Lung (tissue), 12 donors: ENCODE data around the gene RCC2. TPM values are rescaled to one million over a fixed set of nuclear protein-coding genes. Genes with fewer than 3 reads are reported as not detected.

Experiments
- ATAC-seq: fragments of 200-7000 bp; cut with Tn5 transposase; one replicate; pipeline ENCODE4 v1.9.1; 2020; ENCODE audit warnings: moderate number of reproducible peaks; ENCODE audit not compliant: insufficient read depth, low FRiP score
- DNase-seq, 3 donors: peaks; one replicate each; pipeline ENCODE4 v3.0.0-alpha.2; 2013 to 2017
- H3K27ac ChIP-seq, 2 donors: one replicate each; pipeline ENCODE4 v1.5.1; 2013; ENCODE audit warnings: mild to moderate bottlenecking in 2 of 2, moderate library complexity in 2 of 2, control low read depth in 1 of 2, inconsistent platforms in 1 of 2, low read depth in 1 of 2, low read length in 1 of 2
- H3K27me3 ChIP-seq, 3 donors: one replicate each; pipeline ENCODE4 v1.5.1; 2013; ENCODE audit warnings: low read length in 2 of 3; ENCODE audit not compliant: control insufficient read depth in 3 of 3, insufficient read depth in 3 of 3
- H3K36me3 ChIP-seq, 4 donors: one replicate each; pipeline ENCODE4 v1.5.1; 2013; ENCODE audit warnings: low read length in 4 of 4, mild to moderate bottlenecking in 1 of 4, moderate library complexity in 1 of 4; ENCODE audit not compliant: control insufficient read depth in 4 of 4, insufficient read depth in 4 of 4
- H3K4me1 ChIP-seq, 5 donors: one replicate each; pipeline ENCODE4 v1.5.1; 2013; ENCODE audit warnings: low read length in 5 of 5, mild to moderate bottlenecking in 2 of 5, moderate library complexity in 1 of 5; ENCODE audit not compliant: control insufficient read depth in 5 of 5, insufficient read depth in 5 of 5
- H3K4me3 ChIP-seq: one replicate; pipeline ENCODE4 v1.5.1; 2013; ENCODE audit warnings: mild to moderate bottlenecking, control low read depth, moderate library complexity
- H3K9ac ChIP-seq, 2 donors: one replicate each; pipeline ENCODE4 v1.5.1; 2013; ENCODE audit warnings: low read length in 2 of 2, control low read depth in 1 of 2; ENCODE audit not compliant: insufficient read depth in 1 of 2
- H3K9me3 ChIP-seq, 4 donors: one replicate each; pipeline ENCODE4 v1.5.1; 2013; ENCODE audit warnings: low read length in 3 of 4, mild to moderate bottlenecking in 1 of 4, moderate library complexity in 1 of 4; ENCODE audit not compliant: control insufficient read depth in 4 of 4, insufficient read depth in 3 of 4
- WGBS, 2 donors: extraction: QIAGEN DNeasy Blood & Tissue Kit; methylation state at CpG; one replicate each; pipeline ENCODE4 v1.1.7; 2013; 5-methylcytosine and 5-hydroxymethylcytosine counted together
- polyA plus RNA-seq, 2 donors: library from polyadenylated mRNA; stranded (reverse); fragments of 200-250 nt; gene quantifications; one replicate each; pipeline ENCODE4 v1.2.1, GENCODE V29; 2013
- total RNA-seq, 2 donors: library from RNA; depleted of rRNA in 1 of 2; stranded (reverse); fragments of >200 nt in 1 of 2; gene quantifications; one replicate each; pipeline ENCODE4 v1.2.1, GENCODE V29; 2014 to 2021
- TF ChIP-seq, protein P1 (sequence below): IDR thresholded peaks from 2 replicates; pipeline ENCODE4 v1.5.1; 2012; ENCODE audit warnings: mild to moderate bottlenecking; ENCODE audit errors: control extremely low read depth, extremely low read depth
- donor health status: control.
- donor health status: control.
- donor health status: Bipolar disorder and iron deficiency.
- donor health status: healthy.
- donor health status: DM: yes; HTN: yes; CAD: no.

Gene RCC2
- total and polyA plus RNA-seq, 4 donors: 31.9 to 51.2 (median 38.5) TPM

DNA sequence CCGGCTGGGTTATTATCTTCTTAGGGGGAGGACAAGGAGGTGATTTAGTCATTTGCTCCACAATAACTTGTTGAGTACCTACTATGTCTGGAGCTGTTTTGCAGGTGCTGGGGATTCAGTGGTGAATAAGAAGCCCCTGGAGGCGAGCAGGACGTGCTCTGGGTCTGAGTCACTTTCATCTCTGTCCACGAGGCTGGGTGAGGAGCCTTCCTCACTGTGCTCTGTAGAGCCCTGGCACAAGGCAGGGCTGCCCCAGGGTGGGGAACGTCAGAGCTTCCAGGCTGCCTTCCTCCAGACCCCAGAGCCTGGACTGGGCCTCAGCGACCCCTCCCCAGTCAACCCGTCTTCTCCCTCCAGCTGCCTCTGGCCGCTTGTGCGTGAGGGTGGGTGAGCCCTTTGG, 70.0 kb downstream of the RCC2 start:
- H3K9ac ChIP-seq: no peak overlapping the region
- DNase-seq (no peak), ATAC-seq (no peak)

DNA sequence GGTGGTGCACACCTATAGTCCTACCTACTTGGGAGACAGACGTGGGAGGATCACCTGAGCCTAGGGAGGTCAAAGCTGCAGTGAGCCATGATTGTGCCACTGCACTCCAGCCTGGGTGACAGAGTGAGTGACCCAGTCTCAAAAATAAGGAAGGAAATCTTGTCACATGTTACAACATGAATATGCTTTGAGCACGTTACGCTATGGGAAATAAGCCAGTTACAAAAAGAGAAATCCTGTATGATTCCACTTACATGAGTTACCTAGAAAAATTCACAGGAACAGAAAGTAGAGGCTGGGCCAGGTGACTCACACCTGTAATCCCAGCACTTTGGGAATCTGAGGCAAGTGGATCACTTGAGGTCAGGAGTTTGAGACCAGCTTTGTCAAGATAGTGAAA, 74.2 kb downstream of the RCC2 start:
- WGBS, 2 donors: 15 to 44% methylated on average over 3 of the region's 3 CpGs
- Histone ChIP-seq H3K4me1 (no peaks in the 10 kb centered on the region), H3K27ac (no peak overlapping the region), H3K27me3 (peaks cover 8 to 17% (median 10%) of the 10 kb centered on the region in 3 donors), H3K4me3 (no peak overlapping the region), H3K36me3 (no peaks in the 10 kb centered on the region), H3K9ac (no peak overlapping the region), H3K9me3 (peaks cover 0 to 4% (median 0%) of the 10 kb centered on the region in 4 donors)
- ATAC-seq: peak; percentile 62
- TF ChIP-seq, protein P1, sequence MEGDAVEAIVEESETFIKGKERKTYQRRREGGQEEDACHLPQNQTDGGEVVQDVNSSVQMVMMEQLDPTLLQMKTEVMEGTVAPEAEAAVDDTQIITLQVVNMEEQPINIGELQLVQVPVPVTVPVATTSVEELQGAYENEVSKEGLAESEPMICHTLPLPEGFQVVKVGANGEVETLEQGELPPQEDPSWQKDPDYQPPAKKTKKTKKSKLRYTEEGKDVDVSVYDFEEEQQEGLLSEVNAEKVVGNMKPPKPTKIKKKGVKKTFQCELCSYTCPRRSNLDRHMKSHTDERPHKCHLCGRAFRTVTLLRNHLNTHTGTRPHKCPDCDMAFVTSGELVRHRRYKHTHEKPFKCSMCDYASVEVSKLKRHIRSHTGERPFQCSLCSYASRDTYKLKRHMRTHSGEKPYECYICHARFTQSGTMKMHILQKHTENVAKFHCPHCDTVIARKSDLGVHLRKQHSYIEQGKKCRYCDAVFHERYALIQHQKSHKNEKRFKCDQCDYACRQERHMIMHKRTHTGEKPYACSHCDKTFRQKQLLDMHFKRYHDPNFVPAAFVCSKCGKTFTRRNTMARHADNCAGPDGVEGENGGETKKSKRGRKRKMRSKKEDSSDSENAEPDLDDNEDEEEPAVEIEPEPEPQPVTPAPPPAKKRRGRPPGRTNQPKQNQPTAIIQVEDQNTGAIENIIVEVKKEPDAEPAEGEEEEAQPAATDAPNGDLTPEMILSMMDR: no peak
- DNase-seq: no peak

More for the DNA sequence above, 70.0 kb downstream of the RCC2 start:
- 66 to 81% methylated on average over 9 of the region's 9 CpGs for WGBS, 2 donors
- Histone ChIP-seq H3K9me3 (peaks cover 0 to 4% (median under 1%) of the 10 kb centered on the region in 4 donors), H3K4me1 (no peaks in the 10 kb centered on the region), H3K36me3 (no peaks in the 10 kb centered on the region), H3K27ac (no peak overlapping the region), H3K4me3 (no peak overlapping the region), H3K27me3 (peaks cover 8 to 13% (median 12%) of the 10 kb centered on the region in 3 donors)
- TF ChIP-seq, protein P1: no peak

DNA sequence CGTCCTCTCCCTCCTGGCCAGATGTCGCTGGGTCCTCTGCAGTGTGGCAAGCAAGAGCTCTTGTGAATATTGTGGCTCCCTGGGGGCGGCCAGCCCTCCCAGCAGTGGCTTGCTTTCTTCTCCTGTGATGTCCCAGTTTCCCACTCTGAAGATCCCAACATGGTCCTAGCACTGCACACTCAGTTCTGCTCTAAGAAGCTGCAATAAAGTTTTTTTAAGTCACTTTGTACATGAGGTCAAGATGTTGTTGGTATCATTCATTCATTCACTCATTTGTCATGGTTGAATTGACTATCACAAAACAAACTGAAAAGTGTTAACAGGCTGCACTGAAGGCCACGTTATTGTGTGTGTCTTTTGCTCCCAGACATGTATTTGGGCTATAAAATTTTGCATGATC, 75.7 kb downstream of the RCC2 start:
- DNase-seq: no peak
- H3K27me3 ChIP-seq: peaks cover 4 to 19% (median 6%) of the 10 kb centered on the region in 3 donors
- ATAC-seq: no peak

More for the DNA sequence above, 75.7 kb downstream of the RCC2 start:
- WGBS, 2 donors: 78 to 94% methylated on average over 4 of the region's 4 CpGs
- TF ChIP-seq, protein P1: no peak
- peaks cover 0 to 4% (median 0%) of the 10 kb centered on the region in 4 donors for H3K9me3 ChIP-seq
- H3K27ac ChIP-seq: no peak overlapping the region
- no peak overlapping the region for H3K4me3 ChIP-seq
- H3K9ac ChIP-seq: no peak overlapping the region
- H3K36me3 ChIP-seq: no peaks in the 10 kb centered on the region
- H3K4me1 ChIP-seq: no peaks in the 10 kb centered on the region
